ENCODE data around the gene PGRMC1. TPM values are rescaled to one million over a fixed set of nuclear protein-coding genes. Genes with fewer than 3 reads are reported as not detected.

Gene PGRMC1
- polyA plus RNA-seq, 1 donor (not counting 4 experiments of a cell fraction or from before 2014, with no cell fraction given), result 74.3 TPM

GRCh38 chrX:119237562-119237942 is 1.5 kb downstream of the PGRMC1 start:
- TF ChIP-seq EZH2 (IDR thresholded peaks at IDR 0.05; ENCODE audit: low read length), result no peak
- dilution Hi-C loops (cut with MboI; ENCODE audit: extremely low pct_ligation_motif_present, low sequenced_read_pairs), result no loop called here
- Histone ChIP-seq H3K9me3 (ENCODE audit: control insufficient read depth, low read depth, low read length) (no peaks in the 10 kb centered on the region), H3K9me1 (ENCODE audit: control insufficient read depth, extremely low read depth, insufficient read depth, low read length) (no peaks in the 10 kb centered on the region), H4K20me1 (ENCODE audit: control insufficient read depth, extremely low read depth, insufficient read depth, low read length) (no peaks in the 10 kb centered on the region), H3K36me3 (ENCODE audit: control insufficient read depth in 2 of 2, extremely low read depth in 1 of 2, insufficient read depth in 2 of 2, low read length in 2 of 2) (no peaks in the 10 kb centered on the region), H3K27ac (ENCODE audit: control insufficient read depth, insufficient read depth, low read length) (no peak overlapping the region), H3K4me2 (ENCODE audit: control insufficient read depth, extremely low read depth, insufficient read depth, low read depth, low read length) (peak overlapping the region; percentile 67), H2AFZ (ENCODE audit: control insufficient read depth, low read length) (no peak overlapping the region), H3K9ac (ENCODE audit: control insufficient read depth, extremely low read depth, insufficient read depth, low read length) (peak overlapping the region; percentile 28), H3K79me2 (ENCODE audit: control insufficient read depth, insufficient read depth, low read length) (peaks cover 28% of the 10 kb centered on the region), H3K4me1 (ENCODE audit: control insufficient read depth, extremely low read depth, insufficient read depth, low read length) (peaks cover 3% of the 10 kb centered on the region), H3K27me3 (ENCODE audit: control insufficient read depth, extremely low read depth, insufficient read depth, low read length) (no peaks in the 10 kb centered on the region), H3K4me3 (ENCODE audit: control insufficient read depth in 2 of 3, extremely low read depth in 1 of 3, insufficient read depth in 2 of 3, low read depth in 1 of 3, low read length in 3 of 3) (peak overlapping the region; percentile 26 to 74 (median 54))
- no peak for FAIRE-seq
- DNase-seq (ENCODE audit: low read depth, low spot score), result no peak

- H3K79me2 ChIP-seq (ENCODE audit: control insufficient read depth, insufficient read depth, low read length), result peaks cover 28% of the 10 kb centered on the region
- FAIRE-seq (peak; percentile 67), DNase-seq (ENCODE audit: low read depth, low spot score) (no peak)
- TF ChIP-seq EZH2 (IDR thresholded peaks at IDR 0.05; ENCODE audit: low read length) (no peak), CTCF (optimal IDR thresholded peaks at IDR 0.05 in 1 of 3, IDR thresholded peaks at IDR 0.05 in 1 of 3, conservative IDR thresholded peaks at IDR 0.05 in 1 of 3; ENCODE audit: extremely low read depth in 1 of 3, insufficient read depth in 2 of 3, low read length in 3 of 3) (no peak)
- no peaks in the 10 kb centered on the region for H4K20me1 ChIP-seq (ENCODE audit: control insufficient read depth, extremely low read depth, insufficient read depth, low read length)
- H3K27ac ChIP-seq (ENCODE audit: control insufficient read depth, insufficient read depth, low read length), result no peak overlapping the region
- H3K4me2 ChIP-seq (ENCODE audit: control insufficient read depth, extremely low read depth, insufficient read depth, low read depth, low read length), result peak overlapping the region; percentile 67
- H2AFZ ChIP-seq (ENCODE audit: control insufficient read depth, low read length), result no peak overlapping the region
- H3K4me3 ChIP-seq (ENCODE audit: control insufficient read depth in 2 of 3, extremely low read depth in 1 of 3, insufficient read depth in 2 of 3, low read depth in 1 of 3, low read length in 3 of 3), result no peak overlapping the region
- no peaks in the 10 kb centered on the region for H3K27me3 ChIP-seq (ENCODE audit: control insufficient read depth, extremely low read depth, insufficient read depth, low read length)
- H3K9ac ChIP-seq (ENCODE audit: control insufficient read depth, extremely low read depth, insufficient read depth, low read length), result no peak overlapping the region
- no peaks in the 10 kb centered on the region for H3K9me1 ChIP-seq (ENCODE audit: control insufficient read depth, extremely low read depth, insufficient read depth, low read length)
- H3K36me3 ChIP-seq (ENCODE audit: control insufficient read depth in 2 of 2, extremely low read depth in 1 of 2, insufficient read depth in 2 of 2, low read length in 2 of 2), result peaks cover 0 to under 1% of the 10 kb centered on the region in 2 experiments
- dilution Hi-C loops (cut with MboI; ENCODE audit: extremely low pct_ligation_motif_present, low sequenced_read_pairs), result no loop called here
- peaks cover 3% of the 10 kb centered on the region for H3K4me1 ChIP-seq (ENCODE audit: control insufficient read depth, extremely low read depth, insufficient read depth, low read length)
- H3K9me3 ChIP-seq (ENCODE audit: control insufficient read depth, low read depth, low read length), result no peaks in the 10 kb centered on the region
Observed at GRCh38 chrX:119238557-119238956, 2.5 kb downstream of the PGRMC1 start.

- H3K27ac ChIP-seq (ENCODE audit: control insufficient read depth, insufficient read depth, low read length), result no peak overlapping the region
Observed at GRCh38 chrX:119240356-119240755, 4.3 kb downstream of the PGRMC1 start.

More at GRCh38 chrX:119240356-119240755, 4.3 kb downstream of the PGRMC1 start:
- FAIRE-seq, result no peak
- Histone ChIP-seq H3K27me3 (ENCODE audit: control insufficient read depth, extremely low read depth, insufficient read depth, low read length) (no peaks in the 10 kb centered on the region), H3K4me1 (ENCODE audit: control insufficient read depth, extremely low read depth, insufficient read depth, low read length) (peaks cover 3% of the 10 kb centered on the region), H3K4me3 (ENCODE audit: control insufficient read depth in 2 of 3, extremely low read depth in 1 of 3, insufficient read depth in 2 of 3, low read depth in 1 of 3, low read length in 3 of 3) (no peak overlapping the region), H3K9ac (ENCODE audit: control insufficient read depth, extremely low read depth, insufficient read depth, low read length) (no peak overlapping the region), H3K4me2 (ENCODE audit: control insufficient read depth, extremely low read depth, insufficient read depth, low read depth, low read length) (no peak overlapping the region), H3K79me2 (ENCODE audit: control insufficient read depth, insufficient read depth, low read length) (peaks cover 28% of the 10 kb centered on the region), H2AFZ (ENCODE audit: control insufficient read depth, low read length) (no peak overlapping the region), H3K9me1 (ENCODE audit: control insufficient read depth, extremely low read depth, insufficient read depth, low read length) (no peaks in the 10 kb centered on the region), H4K20me1 (ENCODE audit: control insufficient read depth, extremely low read depth, insufficient read depth, low read length) (no peaks in the 10 kb centered on the region), H3K9me3 (ENCODE audit: control insufficient read depth, low read depth, low read length) (no peaks in the 10 kb centered on the region), H3K36me3 (ENCODE audit: control insufficient read depth in 2 of 2, extremely low read depth in 1 of 2, insufficient read depth in 2 of 2, low read length in 2 of 2) (peaks cover 0 to 2% of the 10 kb centered on the region in 2 experiments)
- TF ChIP-seq CTCF (optimal IDR thresholded peaks at IDR 0.05 in 1 of 3, IDR thresholded peaks at IDR 0.05 in 1 of 3, conservative IDR thresholded peaks at IDR 0.05 in 1 of 3; ENCODE audit: extremely low read depth in 1 of 3, insufficient read depth in 2 of 3, low read length in 3 of 3) (no peak), EZH2 (IDR thresholded peaks at IDR 0.05; ENCODE audit: low read length) (no peak)
- dilution Hi-C loops (cut with MboI; ENCODE audit: extremely low pct_ligation_motif_present, low sequenced_read_pairs), result no loop called here
- DNase-seq (ENCODE audit: low read depth, low spot score), result no peak

All from keratinocyte (primary cell).